Neural cell (in vitro differentiated cells): ENCODE data around the gene SMAP1. TPM values are rescaled to one million over a fixed set of nuclear protein-coding genes. Genes with fewer than 3 reads are reported as not detected.
"Not testable (repeated sequence)": the region's sequence is repeated elsewhere in the genome, so short reads cannot be mapped to it uniquely, and the experiment has no call there.

ENCODE experiments used
- H2AFZ ChIP-seq: fragments of 200-600, 300-800 bp; sonication (generic), shearing (Covaris generic); 2 replicates; pipeline ENCODE4 v1.6.0; 2014; ENCODE audit warnings: low read depth, mild to moderate bottlenecking, antibody characterized with exemption, low read length, moderate library complexity
- H3F3A ChIP-seq: fragments of 200-600 bp; shearing (Covaris generic); 2 replicates; pipeline ENCODE4 v1.6.1; 2016; ENCODE audit warnings: mild to moderate bottlenecking, moderate library complexity, mixed read lengths, antibody characterized with exemption, low read length; ENCODE audit not compliant: insufficient read depth, poor library complexity, severe bottlenecking
- H3K27ac ChIP-seq: fragments of 200-600, 300-800 bp; sonication (generic), shearing (Covaris generic); 2 replicates; pipeline ENCODE4 v1.5.1; 2014; ENCODE audit warnings: mild to moderate bottlenecking, low read length, moderate library complexity
- H3K27me3 ChIP-seq: fragments of 300-800, 200-600 bp; sonication (generic), shearing (Covaris generic); 2 replicates; pipeline ENCODE4 v1.6.0; 2014; ENCODE audit warnings: mild to moderate bottlenecking, low read depth, low read length, moderate library complexity; ENCODE audit not compliant: insufficient read depth
- H3K36me3 ChIP-seq: fragments of 300-800, 200-600 bp; sonication (generic), shearing (Covaris generic); 2 replicates; pipeline ENCODE4 v1.5.1; 2014; ENCODE audit warnings: mild to moderate bottlenecking, antibody characterized with exemption, low read length, moderate library complexity; ENCODE audit not compliant: insufficient read depth
- H3K4me2 ChIP-seq: fragments of 300-800, 200-600 bp; sonication (generic), shearing (Covaris generic); 2 replicates; pipeline ENCODE4 v1.6.0; 2014; ENCODE audit warnings: mild to moderate bottlenecking, low read length
- H3K4me3 ChIP-seq: fragments of 300-800, 200-600 bp; sonication (generic), shearing (Covaris generic); 2 replicates; pipeline ENCODE4 v1.5.1; 2014; ENCODE audit warnings: mild to moderate bottlenecking, low read length, moderate library complexity
- H3K79me2 ChIP-seq: fragments of 200-600 bp; shearing (Covaris generic); replicated peaks from 2 replicates; pipeline ENCODE4 v1.6.0; 2014; ENCODE audit warnings: mild to moderate bottlenecking, low read length, moderate library complexity; ENCODE audit not compliant: insufficient read depth
- H3K9ac ChIP-seq: fragments of 300-800, 200-600 bp; sonication (generic), shearing (Covaris generic); 2 replicates; pipeline ENCODE4 v1.6.1; 2016; ENCODE audit warnings: mild to moderate bottlenecking, low read length, mixed read lengths
- H3K9me2 ChIP-seq: fragments of 200-600 bp; shearing (Covaris generic); 2 replicates; pipeline ENCODE4 v1.6.1; 2016; ENCODE audit warnings: mild to moderate bottlenecking, low read length, mixed read lengths; ENCODE audit not compliant: insufficient read depth
- H3K9me3 ChIP-seq: fragments of 200-600, 300-800 bp; sonication (generic), shearing (Covaris generic); 2 replicates; pipeline ENCODE4 v1.6.1; 2016; ENCODE audit warnings: mild to moderate bottlenecking, mixed run types, low read length, moderate library complexity, mixed read lengths
- H4K20me1 ChIP-seq: fragments of 200-600 bp; shearing (Covaris generic); 2 replicates; pipeline ENCODE4 v1.6.1; 2016; ENCODE audit warnings: mild to moderate bottlenecking, mixed run types; ENCODE audit not compliant: insufficient read depth
- EP300 ChIP-seq: fragments of 450-650 bp; conservative IDR thresholded peaks from 2 replicates; pipeline ENCODE4 v1.6.1; 2014; ENCODE audit warnings: antibody characterized with exemption, mild to moderate bottlenecking, moderate library complexity; ENCODE audit not compliant: poor library complexity, severe bottlenecking
- EZH2 ChIP-seq: fragments of 200-600, 300-800 bp; shearing (Covaris generic), sonication (generic); IDR thresholded peaks from 2 replicates; pipeline ENCODE4 v1.6.1; 2014; ENCODE audit warnings: antibody characterized with exemption, low read length, borderline replicate concordance, mild to moderate bottlenecking; ENCODE audit not compliant: insufficient read depth, poor library complexity, severe bottlenecking
- MXI1 ChIP-seq: fragments of 450-650 bp; conservative IDR thresholded peaks from 2 replicates; pipeline ENCODE4 v1.6.1; 2014; ENCODE audit warnings: antibody characterized with exemption, mild to moderate bottlenecking; ENCODE audit not compliant: poor library complexity, severe bottlenecking
- POLR2AphosphoS5 ChIP-seq: IDR thresholded peaks from 2 replicates; pipeline ENCODE4 v1.6.1; 2012
- RAD21 ChIP-seq: fragments of 450-650 bp; conservative IDR thresholded peaks from 2 replicates; pipeline ENCODE4 v1.6.1; 2014; ENCODE audit warnings: antibody characterized with exemption, mild to moderate bottlenecking, moderate library complexity
- SMC3 ChIP-seq: fragments of 450-650 bp; conservative IDR thresholded peaks from 2 replicates; pipeline ENCODE4 v1.6.1; 2014; ENCODE audit warnings: antibody characterized with exemption, mild to moderate bottlenecking, moderate library complexity; ENCODE audit not compliant: poor library complexity
- TAF1 ChIP-seq: IDR thresholded peaks from 2 replicates; pipeline ENCODE4 v1.6.1; 2012; ENCODE audit warnings: low read depth
- polyA plus RNA-seq: library from polyadenylated mRNA; depleted of rRNA; stranded (reverse); fragments of >200 nt; gene quantifications from 2 replicates; pipeline ENCODE4 v1.2.3, GENCODE V29; 2014
- TF ChIP-seq, protein P1 (sequence below): fragments of 450-650 bp; IDR thresholded peaks from 2 replicates; pipeline ENCODE4 v1.5.1; 2014; ENCODE audit warnings: antibody characterized with exemption, mild to moderate bottlenecking, moderate library complexity; ENCODE audit not compliant: poor library complexity, severe bottlenecking
- TF ChIP-seq, protein P2 (sequence below): IDR thresholded peaks from 2 replicates; pipeline ENCODE4 v1.6.1; 2012; ENCODE audit warnings: borderline replicate concordance

SMAP1 gene
- polyA plus RNA-seq, 1 donor from 2014 or later: 43.7 TPM

DNA sequence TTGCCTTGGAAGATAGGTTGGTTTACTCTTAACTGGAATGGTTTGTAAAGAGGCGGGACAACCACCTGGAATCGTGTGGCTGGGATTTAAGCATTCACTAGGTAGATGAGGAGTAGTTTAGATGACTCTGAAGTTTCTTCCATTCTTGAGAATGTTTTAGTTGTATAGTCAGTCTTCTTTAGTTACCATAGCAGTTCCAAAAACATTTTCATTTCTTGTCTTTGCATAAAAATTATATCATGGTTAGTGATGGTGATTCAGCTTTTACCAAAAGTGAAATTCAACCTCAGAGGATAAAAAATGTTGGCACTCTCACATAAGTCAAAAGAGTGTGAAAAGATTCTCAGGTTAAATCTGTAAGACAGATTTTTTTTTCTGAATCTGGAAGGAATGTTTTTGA, 70.3 kb downstream of the SMAP1 start:
- Histone ChIP-seq H3F3A (no peaks in the 10 kb centered on the region), H3K9me3 (no peaks in the 10 kb centered on the region), H4K20me1 (no peaks in the 10 kb centered on the region), H2AFZ (no peak overlapping the region), H3K9ac (no peak overlapping the region), H3K27ac (no peak overlapping the region), H3K9me2 (no peaks in the 10 kb centered on the region), H3K36me3 (peaks cover 5% of the 10 kb centered on the region), H3K79me2 (no peaks in the 10 kb centered on the region), H3K4me2 (no peak overlapping the region), H3K4me3 (no peak overlapping the region), H3K27me3 (no peaks in the 10 kb centered on the region)
- TF ChIP-seq EP300 (no peak), POLR2AphosphoS5 (no peak), SMC3 (no peak), RAD21 (no peak), EZH2 (no peak), TAF1 (no peak), MXI1 (no peak)
- TF ChIP-seq, protein P1, sequence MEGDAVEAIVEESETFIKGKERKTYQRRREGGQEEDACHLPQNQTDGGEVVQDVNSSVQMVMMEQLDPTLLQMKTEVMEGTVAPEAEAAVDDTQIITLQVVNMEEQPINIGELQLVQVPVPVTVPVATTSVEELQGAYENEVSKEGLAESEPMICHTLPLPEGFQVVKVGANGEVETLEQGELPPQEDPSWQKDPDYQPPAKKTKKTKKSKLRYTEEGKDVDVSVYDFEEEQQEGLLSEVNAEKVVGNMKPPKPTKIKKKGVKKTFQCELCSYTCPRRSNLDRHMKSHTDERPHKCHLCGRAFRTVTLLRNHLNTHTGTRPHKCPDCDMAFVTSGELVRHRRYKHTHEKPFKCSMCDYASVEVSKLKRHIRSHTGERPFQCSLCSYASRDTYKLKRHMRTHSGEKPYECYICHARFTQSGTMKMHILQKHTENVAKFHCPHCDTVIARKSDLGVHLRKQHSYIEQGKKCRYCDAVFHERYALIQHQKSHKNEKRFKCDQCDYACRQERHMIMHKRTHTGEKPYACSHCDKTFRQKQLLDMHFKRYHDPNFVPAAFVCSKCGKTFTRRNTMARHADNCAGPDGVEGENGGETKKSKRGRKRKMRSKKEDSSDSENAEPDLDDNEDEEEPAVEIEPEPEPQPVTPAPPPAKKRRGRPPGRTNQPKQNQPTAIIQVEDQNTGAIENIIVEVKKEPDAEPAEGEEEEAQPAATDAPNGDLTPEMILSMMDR: no peak
- TF ChIP-seq, protein P2, sequence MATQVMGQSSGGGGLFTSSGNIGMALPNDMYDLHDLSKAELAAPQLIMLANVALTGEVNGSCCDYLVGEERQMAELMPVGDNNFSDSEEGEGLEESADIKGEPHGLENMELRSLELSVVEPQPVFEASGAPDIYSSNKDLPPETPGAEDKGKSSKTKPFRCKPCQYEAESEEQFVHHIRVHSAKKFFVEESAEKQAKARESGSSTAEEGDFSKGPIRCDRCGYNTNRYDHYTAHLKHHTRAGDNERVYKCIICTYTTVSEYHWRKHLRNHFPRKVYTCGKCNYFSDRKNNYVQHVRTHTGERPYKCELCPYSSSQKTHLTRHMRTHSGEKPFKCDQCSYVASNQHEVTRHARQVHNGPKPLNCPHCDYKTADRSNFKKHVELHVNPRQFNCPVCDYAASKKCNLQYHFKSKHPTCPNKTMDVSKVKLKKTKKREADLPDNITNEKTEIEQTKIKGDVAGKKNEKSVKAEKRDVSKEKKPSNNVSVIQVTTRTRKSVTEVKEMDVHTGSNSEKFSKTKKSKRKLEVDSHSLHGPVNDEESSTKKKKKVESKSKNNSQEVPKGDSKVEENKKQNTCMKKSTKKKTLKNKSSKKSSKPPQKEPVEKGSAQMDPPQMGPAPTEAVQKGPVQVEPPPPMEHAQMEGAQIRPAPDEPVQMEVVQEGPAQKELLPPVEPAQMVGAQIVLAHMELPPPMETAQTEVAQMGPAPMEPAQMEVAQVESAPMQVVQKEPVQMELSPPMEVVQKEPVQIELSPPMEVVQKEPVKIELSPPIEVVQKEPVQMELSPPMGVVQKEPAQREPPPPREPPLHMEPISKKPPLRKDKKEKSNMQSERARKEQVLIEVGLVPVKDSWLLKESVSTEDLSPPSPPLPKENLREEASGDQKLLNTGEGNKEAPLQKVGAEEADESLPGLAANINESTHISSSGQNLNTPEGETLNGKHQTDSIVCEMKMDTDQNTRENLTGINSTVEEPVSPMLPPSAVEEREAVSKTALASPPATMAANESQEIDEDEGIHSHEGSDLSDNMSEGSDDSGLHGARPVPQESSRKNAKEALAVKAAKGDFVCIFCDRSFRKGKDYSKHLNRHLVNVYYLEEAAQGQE: no peak

DNA sequence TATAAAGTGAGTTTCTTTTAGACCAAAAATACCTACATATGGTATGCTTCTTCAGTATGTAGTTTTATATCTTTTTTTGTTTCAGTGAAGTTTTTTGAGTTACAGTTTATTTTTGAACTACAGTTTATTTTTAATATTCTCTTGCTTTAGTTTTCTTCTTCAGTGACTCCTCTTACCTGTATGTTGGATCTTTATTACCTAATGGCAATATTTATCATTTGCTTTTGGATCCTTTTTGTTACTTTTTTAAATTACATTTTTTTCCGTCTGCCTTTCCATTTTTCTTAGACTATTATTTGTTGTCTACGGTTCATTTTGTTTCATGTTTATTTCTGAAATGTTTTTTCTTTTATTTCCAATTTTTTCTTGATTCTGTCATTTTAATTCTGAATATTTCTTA, 71.9 kb downstream of the SMAP1 start:
- Histone ChIP-seq H4K20me1 (no peaks in the 10 kb centered on the region), H2AFZ (no peak overlapping the region), H3F3A (no peaks in the 10 kb centered on the region), H3K4me3 (no peak overlapping the region), H3K4me2 (no peak overlapping the region), H3K36me3 (peaks cover 5% of the 10 kb centered on the region), H3K79me2 (no peaks in the 10 kb centered on the region), H3K27ac (no peak overlapping the region), H3K9me3 (no peaks in the 10 kb centered on the region), H3K27me3 (no peaks in the 10 kb centered on the region), H3K9me2 (no peaks in the 10 kb centered on the region), H3K9ac (no peak overlapping the region)
- TF ChIP-seq POLR2AphosphoS5: no peak
- TF ChIP-seq, protein P2: no peak
- no peak for TF ChIP-seq TAF1
- TF ChIP-seq EZH2: no peak
- TF ChIP-seq EP300: no peak
- TF ChIP-seq RAD21: no peak
- TF ChIP-seq MXI1: no peak
- TF ChIP-seq, protein P1: no peak
- no peak for TF ChIP-seq SMC3

DNA sequence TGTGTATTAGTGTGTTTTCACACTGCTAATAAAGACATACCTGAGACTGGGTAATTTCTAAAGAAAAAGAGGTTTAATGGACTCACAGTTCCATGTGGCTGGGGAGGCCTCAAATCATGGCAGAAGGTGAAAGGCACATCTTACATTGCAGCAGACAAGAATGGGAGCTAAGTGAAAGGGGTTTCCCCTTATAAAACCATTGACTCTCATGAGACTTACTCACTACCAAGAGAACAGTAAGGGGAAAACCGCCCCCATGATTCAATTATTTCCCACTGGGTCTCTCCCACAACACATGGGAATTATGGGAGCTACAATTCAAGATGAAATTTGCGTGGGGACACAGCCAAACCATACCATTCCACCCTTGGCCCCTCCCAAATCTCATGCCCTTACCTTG, 73.1 kb downstream of the SMAP1 start:
- not testable (repeated sequence) for H3K36me3 ChIP-seq, H2AFZ ChIP-seq, H4K20me1 ChIP-seq, H3K9me2 ChIP-seq, H3K27me3 ChIP-seq, H3K79me2 ChIP-seq, H3K9ac ChIP-seq, H3F3A ChIP-seq, H3K4me3 ChIP-seq, H3K4me2 ChIP-seq, H3K27ac ChIP-seq, H3K9me3 ChIP-seq
